ENCODE data around the gene ZNF367.

The ZNF367 gene

GRCh38 chr9:96436063-96436455 lies 17.9 kb upstream of the ZNF367 start:
- no peaks in the 10 kb centered on the region for H3F3A ChIP-seq (ENCODE audit: low read depth)
- H3K79me2 ChIP-seq (ENCODE audit: insufficient read depth, low read length), result no peaks in the 10 kb centered on the region
- H3K9me2 ChIP-seq (replicated peaks; ENCODE audit: low read depth, low read length), result no peaks in the 10 kb centered on the region
- no peak overlapping the region for H2AFZ ChIP-seq (ENCODE audit: low read length)
- no peaks in the 10 kb centered on the region for H3K9me3 ChIP-seq (ENCODE audit: insufficient read depth, low read depth, low read length)
- no peak overlapping the region for H3K9ac ChIP-seq (ENCODE audit: low read depth, low read length, poor library complexity, severe bottlenecking)
- no peak overlapping the region for H3K4me3 ChIP-seq (ENCODE audit: low read length, poor library complexity, severe bottlenecking)
- H3K27me3 ChIP-seq (ENCODE audit: insufficient read depth, low read length, poor library complexity, severe bottlenecking), result no peaks in the 10 kb centered on the region
- no peaks in the 10 kb centered on the region for H3K4me1 ChIP-seq (ENCODE audit: insufficient read depth, low read length, poor library complexity, severe bottlenecking)
- H3K4me2 ChIP-seq (ENCODE audit: low read depth, low read length, poor library complexity, severe bottlenecking), result no peak overlapping the region
- H4K20me1 ChIP-seq (ENCODE audit: insufficient read depth, low read length, poor library complexity, severe bottlenecking), result no peaks in the 10 kb centered on the region
- no peak for TF ChIP-seq CTCF (conservative IDR thresholded peaks at IDR 0.05; ENCODE audit: low read length)
- no peak for TF ChIP-seq EZH2phosphoT487 (IDR thresholded peaks at IDR 0.05; ENCODE audit: borderline replicate concordance)
- H3K36me3 ChIP-seq (ENCODE audit: insufficient read depth, low read length), result no peaks in the 10 kb centered on the region

GRCh38 chr9:96435345-96435744 lies 17.2 kb upstream of the ZNF367 start:
- no peaks in the 10 kb centered on the region for H3K36me3 ChIP-seq (ENCODE audit: insufficient read depth, low read length)
- no peaks in the 10 kb centered on the region for H3K27me3 ChIP-seq (ENCODE audit: insufficient read depth, low read length, poor library complexity, severe bottlenecking)
- no peaks in the 10 kb centered on the region for H3K4me1 ChIP-seq (ENCODE audit: insufficient read depth, low read length, poor library complexity, severe bottlenecking)
- H3K9ac ChIP-seq (ENCODE audit: low read depth, low read length, poor library complexity, severe bottlenecking), result no peak overlapping the region
- no peaks in the 10 kb centered on the region for H4K20me1 ChIP-seq (ENCODE audit: insufficient read depth, low read length, poor library complexity, severe bottlenecking)
- H3K9me3 ChIP-seq (ENCODE audit: insufficient read depth, low read depth, low read length), result no peaks in the 10 kb centered on the region
- TF ChIP-seq CTCF (conservative IDR thresholded peaks at IDR 0.05; ENCODE audit: low read length), result no peak
- TF ChIP-seq EZH2phosphoT487 (IDR thresholded peaks at IDR 0.05; ENCODE audit: borderline replicate concordance), result no peak
- no peak overlapping the region for H3K4me2 ChIP-seq (ENCODE audit: low read depth, low read length, poor library complexity, severe bottlenecking)
- no peak overlapping the region for H2AFZ ChIP-seq (ENCODE audit: low read length)
- no peaks in the 10 kb centered on the region for H3K9me2 ChIP-seq (replicated peaks; ENCODE audit: low read depth, low read length)
- no peaks in the 10 kb centered on the region for H3F3A ChIP-seq (ENCODE audit: low read depth)
- H3K4me3 ChIP-seq (ENCODE audit: low read length, poor library complexity, severe bottlenecking), result no peak overlapping the region
- H3K79me2 ChIP-seq (ENCODE audit: insufficient read depth, low read length), result no peaks in the 10 kb centered on the region

- Histone ChIP-seq H3K27me3 (ENCODE audit: insufficient read depth, low read length, poor library complexity, severe bottlenecking) (no peaks in the 10 kb centered on the region), H3K79me2 (ENCODE audit: insufficient read depth, low read length) (no peaks in the 10 kb centered on the region), H3F3A (ENCODE audit: low read depth) (no peaks in the 10 kb centered on the region), H3K9me2 (replicated peaks; ENCODE audit: low read depth, low read length) (no peaks in the 10 kb centered on the region), H3K4me2 (ENCODE audit: low read depth, low read length, poor library complexity, severe bottlenecking) (no peak overlapping the region), H2AFZ (ENCODE audit: low read length) (no peak overlapping the region), H3K4me1 (ENCODE audit: insufficient read depth, low read length, poor library complexity, severe bottlenecking) (peaks cover 2% of the 10 kb centered on the region), H3K4me3 (ENCODE audit: low read length, poor library complexity, severe bottlenecking) (no peak overlapping the region), H4K20me1 (ENCODE audit: insufficient read depth, low read length, poor library complexity, severe bottlenecking) (no peaks in the 10 kb centered on the region), H3K9me3 (ENCODE audit: insufficient read depth, low read depth, low read length) (no peaks in the 10 kb centered on the region), H3K36me3 (ENCODE audit: insufficient read depth, low read length) (no peaks in the 10 kb centered on the region), H3K9ac (ENCODE audit: low read depth, low read length, poor library complexity, severe bottlenecking) (no peak overlapping the region)
- TF ChIP-seq CTCF (conservative IDR thresholded peaks at IDR 0.05; ENCODE audit: low read length) (no peak), EZH2phosphoT487 (IDR thresholded peaks at IDR 0.05; ENCODE audit: borderline replicate concordance) (no peak)
Measured at GRCh38 chr9:96430377-96430776, 12.2 kb upstream of the ZNF367 start.
